ENCODE results near the gene SSBP4.

SSBP4 gene

GRCh38 chr19:18439025-18439909 is 20.1 kb downstream of the SSBP4 start:
- H3K4me3 ChIP-seq (ENCODE audit: control insufficient read depth, low read depth, low read length) = no peak overlapping the region
- peak; percentile 54 for DNase-seq (ENCODE audit: low read depth)
- TF ChIP-seq CTCF (conservative IDR thresholded peaks at IDR 0.05; ENCODE audit: control insufficient read depth, insufficient read depth, low read depth, low read length) = no peak

- H3K4me3 ChIP-seq (ENCODE audit: control insufficient read depth, low read depth, low read length) = no peak overlapping the region
- no peak for DNase-seq (ENCODE audit: low read depth)
- TF ChIP-seq CTCF (conservative IDR thresholded peaks at IDR 0.05; ENCODE audit: control insufficient read depth, insufficient read depth, low read depth, low read length) = no peak
Measured at GRCh38 chr19:18439910-18440237, 20.7 kb downstream of the SSBP4 start.

- TF ChIP-seq CTCF (conservative IDR thresholded peaks at IDR 0.05; ENCODE audit: control insufficient read depth, insufficient read depth, low read depth, low read length) = peak; percentile 27
- no peak overlapping the region for H3K4me3 ChIP-seq (ENCODE audit: control insufficient read depth, low read depth, low read length)
- DNase-seq (ENCODE audit: low read depth) = no peak
Measured at GRCh38 chr19:18440415-18440877, 21.2 kb downstream of the SSBP4 start.

GRCh38 chr19:18440936-18441803 is 22.0 kb downstream of the SSBP4 start:
- no peak for TF ChIP-seq CTCF (conservative IDR thresholded peaks at IDR 0.05; ENCODE audit: control insufficient read depth, insufficient read depth, low read depth, low read length)
- DNase-seq (ENCODE audit: low read depth) = no peak
- no peak overlapping the region for H3K4me3 ChIP-seq (ENCODE audit: control insufficient read depth, low read depth, low read length)

- no peak overlapping the region for H3K4me3 ChIP-seq (ENCODE audit: control insufficient read depth, low read depth, low read length)
- no peak for DNase-seq (ENCODE audit: low read depth)
- no peak for TF ChIP-seq CTCF (conservative IDR thresholded peaks at IDR 0.05; ENCODE audit: control insufficient read depth, insufficient read depth, low read depth, low read length)
Measured at GRCh38 chr19:18441804-18442788, 22.9 kb downstream of the SSBP4 start.

- H3K4me3 ChIP-seq (ENCODE audit: control insufficient read depth, low read depth, low read length) = no peak overlapping the region
- DNase-seq (ENCODE audit: low read depth) = no peak
- TF ChIP-seq CTCF (conservative IDR thresholded peaks at IDR 0.05; ENCODE audit: control insufficient read depth, insufficient read depth, low read depth, low read length) = no peak
Measured at GRCh38 chr19:18442941-18443340, 23.7 kb downstream of the SSBP4 start.
